HCT116 (cell line): Measurements from ENCODE around the gene SACM1L. TPM values are rescaled to one million over a fixed set of nuclear protein-coding genes. Genes with fewer than 3 reads are reported as not detected.

ENCODE experiments used
- ATAC-seq: fragments of 200-7000 bp; cut with Tn5 transposase; 2 replicates; pipeline ENCODE4 v1.9.1; 2020; ENCODE audit warnings: mild to moderate bottlenecking, moderate library complexity
- BruUV-seq: library from RNA; stranded (reverse); fragments of 400-500 nt; replicated peaks from 2 replicates; lab custom pipeline; 2021; lab: Mats Ljungman, UMichigan
- CTCF ChIA-PET: fragments of 300-600 bp; sonication (Branson Sonifier 250); formaldehyde crosslinking; loops from one replicate; lab custom pipeline; 2021; ENCODE audit warnings: antibody characterized with exemption; lab: Charles Lee
- POLR2A ChIA-PET: fragments of 300-600, 350-600 bp; sonication (Branson Sonifier 250); formaldehyde crosslinking; loops from one replicate; lab custom pipeline; 2021; ENCODE audit warnings: antibody characterized with exemption; lab: Charles Lee
- RAD21 ChIA-PET, 2 experiments: fragments of 300-600 bp; sonication (Branson Sonifier 250); formaldehyde crosslinking; loops; one replicate each; lab custom pipeline; 2023; ENCODE audit warnings: low total read pairs in 2 of 2; ENCODE audit not compliant: uncharacterized antibody in 2 of 2, unreplicated experiment in 2 of 2, low non-redundant PET in 1 of 2; lab: Charles Lee
- DNase-seq: peaks from one replicate; pipeline ENCODE4 v3.0.0-alpha.2; 2010; ENCODE audit warnings: low read depth, low spot score
- H2AFZ ChIP-seq: fragments of 200-600 bp; shearing (Covaris generic), sonication (generic); 2 replicates; pipeline ENCODE4 v1.6.1; 2017; ENCODE audit warnings: low read depth, mixed run types, mixed read lengths, antibody characterized with exemption, low read length; ENCODE audit not compliant: poor library complexity, severe bottlenecking
- H3K27ac ChIP-seq: 2 replicates; pipeline ENCODE4 v1.5.1; 2012; ENCODE audit warnings: low read depth, low read length
- H3K27me3 ChIP-seq: fragments of 200-600 bp; sonication (generic); 2 replicates; pipeline ENCODE4 v1.6.1; 2016; ENCODE audit warnings: mixed run types, low read length, mixed read lengths; ENCODE audit not compliant: insufficient read depth
- H3K36me3 ChIP-seq, 2 experiments: fragments of 200-500 bp in 1 of 2; fragments of 200-600 bp in 1 of 2; sonication (Bioruptor generic) in 1 of 2; sonication (generic) in 1 of 2; 2 replicates each; pipeline versions ENCODE4 v1.5.1 to v1.6.1; 2014 to 2016; ENCODE audit warnings: low read length in 2 of 2, inconsistent platforms in 1 of 2, mixed read lengths in 1 of 2, mixed run types in 1 of 2; ENCODE audit not compliant: insufficient read depth in 2 of 2, control insufficient read depth in 1 of 2
- H3K4me1 ChIP-seq, 2 experiments: fragments of 200-600 bp in 1 of 2; sonication (generic) in 1 of 2; 2 replicates each; pipeline versions ENCODE4 v1.5.1 to v1.6.1; 2012 to 2017; ENCODE audit warnings: low read length in 2 of 2, inconsistent platforms in 1 of 2, mild to moderate bottlenecking in 1 of 2, mixed read lengths in 1 of 2, mixed run types in 1 of 2, moderate library complexity in 1 of 2; ENCODE audit not compliant: insufficient read depth in 2 of 2, control insufficient read depth in 1 of 2
- H3K4me2 ChIP-seq: fragments of 200-600 bp; sonication (generic); 2 replicates; pipeline ENCODE4 v1.6.1; 2017; ENCODE audit warnings: mixed run types, low read length, mixed read lengths
- H3K4me3 ChIP-seq, 2 experiments: fragments of 200-600 bp in 1 of 2; sonication (generic) in 1 of 2; replicated peaks in 1 of 2; 2 replicates each; pipeline ENCODE4 v1.5.1; 2011 to 2016; ENCODE audit warnings: low read length in 2 of 2, control low read depth in 1 of 2, low read depth in 1 of 2, mild to moderate bottlenecking in 1 of 2, mixed read lengths in 1 of 2, mixed run types in 1 of 2
- H3K79me2 ChIP-seq: fragments of 200-600 bp; sonication (generic); 2 replicates; pipeline ENCODE4 v1.6.1; 2017; ENCODE audit warnings: mild to moderate bottlenecking, mixed run types, low read length, moderate library complexity, mixed read lengths; ENCODE audit not compliant: insufficient read depth
- H3K9ac ChIP-seq: fragments of 200-600 bp; sonication (generic); 2 replicates; pipeline ENCODE4 v1.6.1; 2016; ENCODE audit warnings: low read length, mixed read lengths
- H3K9me2 ChIP-seq: fragments of 200-600 bp; sonication (generic), shearing (Covaris generic); 2 replicates; pipeline ENCODE4 v1.6.1; 2017; ENCODE audit warnings: mixed run types, mild to moderate bottlenecking, moderate library complexity; ENCODE audit not compliant: insufficient read depth
- H3K9me3 ChIP-seq, 2 experiments: fragments of 200-500 bp in 1 of 2; fragments of 200-600 bp in 1 of 2; sonication (Bioruptor generic) in 1 of 2; sonication (generic) in 1 of 2; 2 replicates each; pipeline ENCODE4 v1.6.1; 2014 to 2017; ENCODE audit warnings: low read length in 2 of 2, mixed read lengths in 2 of 2, inconsistent platforms in 1 of 2, low read depth in 1 of 2, mild to moderate bottlenecking in 1 of 2, mixed run types in 1 of 2, moderate library complexity in 1 of 2; ENCODE audit not compliant: control insufficient read depth in 1 of 2, insufficient read depth in 1 of 2
- H4K20me1 ChIP-seq: fragments of 200-600 bp; sonication (generic), shearing (Covaris generic); 2 replicates; pipeline ENCODE4 v1.6.1; 2017; ENCODE audit warnings: mixed run types, mild to moderate bottlenecking, moderate library complexity; ENCODE audit not compliant: insufficient read depth
- CBX3 ChIP-seq: IDR thresholded peaks from 2 replicates; pipeline ENCODE4 v1.6.1; 2012; ENCODE audit warnings: low read depth
- CEBPB ChIP-seq: IDR thresholded peaks from 2 replicates; pipeline ENCODE4 v1.6.1; 2012; ENCODE audit warnings: low read depth
- EGR1 ChIP-seq: IDR thresholded peaks from 2 replicates; pipeline ENCODE4 v1.6.1; 2012; ENCODE audit warnings: low read depth
- ELF1 ChIP-seq: IDR thresholded peaks from 2 replicates; pipeline ENCODE4 v1.6.1; 2012; ENCODE audit warnings: low read depth, borderline replicate concordance
- EZH2phosphoT487 ChIP-seq: fragments of 200-600 bp; IDR thresholded peaks from 2 replicates; pipeline ENCODE4 v1.6.1; 2018; ENCODE audit warnings: antibody characterized with exemption, borderline replicate concordance
- POLR2A ChIP-seq: IDR thresholded peaks from 2 replicates; pipeline ENCODE4 v1.7.0; 2011; ENCODE audit warnings: borderline replicate concordance; ENCODE audit not compliant: insufficient read depth, insufficient read length; ENCODE audit errors: extremely low read depth
- POLR2AphosphoS5 ChIP-seq: IDR thresholded peaks from 2 replicates; pipeline ENCODE4 v1.6.1; 2011; ENCODE audit warnings: mild to moderate bottlenecking, low read depth, low read length, moderate library complexity
- RAD21 ChIP-seq: IDR thresholded peaks from 2 replicates; pipeline ENCODE4 v1.6.1; 2012; ENCODE audit warnings: low read depth, mild to moderate bottlenecking
- SRF ChIP-seq: IDR thresholded peaks from 2 replicates; pipeline ENCODE4 v1.6.1; 2012; ENCODE audit warnings: low read depth
- TCF7L2 ChIP-seq: IDR thresholded peaks from 2 replicates; pipeline ENCODE4 v1.7.0; 2011; ENCODE audit warnings: borderline replicate concordance, inconsistent platforms; ENCODE audit not compliant: insufficient read depth, insufficient read length; ENCODE audit errors: extremely low read depth
- ZNF274 ChIP-seq: fragments of 200-500 bp; sonication (Bioruptor generic); IDR thresholded peaks from 2 replicates; pipeline ENCODE4 v1.6.1; 2014; ENCODE audit warnings: mild to moderate bottlenecking, low read depth, low read length, inconsistent platforms
- intact Hi-C: fragments of 100-400 bp; cut with micrococcal nuclease; formaldehyde crosslinking; loops from 2 replicates; pipeline ENCODE4 v1.10.0; 2022
- total RNA-seq: library from RNA; stranded (reverse); gene quantifications from one replicate; pipeline ENCODE4 v1.2.1, GENCODE V29; 2021; ENCODE audit not compliant: unreplicated experiment
- TF ChIP-seq, protein P1 (sequence below), 3 experiments: fragments of 200-600 bp in 1 of 3; sonication (generic) in 1 of 3; IDR thresholded peaks in 2 of 3; conservative IDR thresholded peaks in 1 of 3; 2 replicates each; pipeline ENCODE4 v1.5.1; 2012 to 2017; ENCODE audit warnings: low read depth in 2 of 3, low read length in 2 of 3, antibody characterized with exemption in 1 of 3, borderline replicate concordance in 1 of 3, control low read depth in 1 of 3, mild to moderate bottlenecking in 1 of 3, mixed read lengths in 1 of 3, mixed run types in 1 of 3, moderate library complexity in 1 of 3; ENCODE audit not compliant: insufficient read depth in 1 of 3

SACM1L gene
- total RNA-seq, 1 experiment from 2014 or later: 27.3 TPM

DNA sequence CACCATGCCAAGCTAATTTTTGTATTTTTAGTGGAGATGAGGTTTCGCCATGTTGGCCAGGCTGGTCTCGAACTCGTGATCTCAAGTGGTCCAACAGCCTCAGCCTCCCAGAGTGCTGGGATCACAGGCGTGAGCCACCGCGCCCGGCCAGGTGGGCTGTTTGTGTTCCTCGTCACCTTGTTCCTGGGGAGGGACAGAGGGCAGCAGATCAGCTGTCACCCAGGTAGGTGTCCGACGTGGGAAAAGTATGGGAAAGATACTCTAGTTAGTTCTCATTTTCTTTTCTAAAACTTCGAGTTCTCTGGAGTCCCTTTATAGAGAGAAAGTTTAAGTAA lies 28.7 kb upstream of the SACM1L start:
- CTCF ChIA-PET: interaction anchor here (0.5 to 2.4 kb wide), 23 partner anchors 9 to 898 kb away, joined by 3 to 22 read pairs (median 4); partner anchors contain the start of gene TMEM158
- H3K27me3 ChIP-seq: no peaks in the 10 kb centered on the region
- H3K4me1 ChIP-seq: peaks cover 8 to 26% of the 10 kb centered on the region in 2 experiments; a peak in 3 of 4 replicates
- no peak for ATAC-seq
- H3K27ac ChIP-seq: no peak overlapping the region
- no peak for TF ChIP-seq CEBPB
- TF ChIP-seq TCF7L2: no peak
- TF ChIP-seq RAD21: no peak
- TF ChIP-seq POLR2A: no peak
- TF ChIP-seq ELF1: no peak
- TF ChIP-seq EGR1: no peak
- no peak for TF ChIP-seq SRF
- TF ChIP-seq, protein P1, sequence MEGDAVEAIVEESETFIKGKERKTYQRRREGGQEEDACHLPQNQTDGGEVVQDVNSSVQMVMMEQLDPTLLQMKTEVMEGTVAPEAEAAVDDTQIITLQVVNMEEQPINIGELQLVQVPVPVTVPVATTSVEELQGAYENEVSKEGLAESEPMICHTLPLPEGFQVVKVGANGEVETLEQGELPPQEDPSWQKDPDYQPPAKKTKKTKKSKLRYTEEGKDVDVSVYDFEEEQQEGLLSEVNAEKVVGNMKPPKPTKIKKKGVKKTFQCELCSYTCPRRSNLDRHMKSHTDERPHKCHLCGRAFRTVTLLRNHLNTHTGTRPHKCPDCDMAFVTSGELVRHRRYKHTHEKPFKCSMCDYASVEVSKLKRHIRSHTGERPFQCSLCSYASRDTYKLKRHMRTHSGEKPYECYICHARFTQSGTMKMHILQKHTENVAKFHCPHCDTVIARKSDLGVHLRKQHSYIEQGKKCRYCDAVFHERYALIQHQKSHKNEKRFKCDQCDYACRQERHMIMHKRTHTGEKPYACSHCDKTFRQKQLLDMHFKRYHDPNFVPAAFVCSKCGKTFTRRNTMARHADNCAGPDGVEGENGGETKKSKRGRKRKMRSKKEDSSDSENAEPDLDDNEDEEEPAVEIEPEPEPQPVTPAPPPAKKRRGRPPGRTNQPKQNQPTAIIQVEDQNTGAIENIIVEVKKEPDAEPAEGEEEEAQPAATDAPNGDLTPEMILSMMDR (IDR thresholded peaks at IDR 0.05 in 2 of 3, conservative IDR thresholded peaks at IDR 0.05 in 1 of 3; ENCODE audit: borderline replicate concordance in 1 of 3, insufficient read depth in 1 of 3, low read depth in 2 of 3, low read length in 2 of 3): no peak
- no peak for TF ChIP-seq POLR2AphosphoS5
- TF ChIP-seq ZNF274: no peak
- TF ChIP-seq EZH2phosphoT487: no peak
- no peak for TF ChIP-seq CBX3
- H3K79me2 ChIP-seq: peaks cover 56% of the 10 kb centered on the region
- no peak overlapping the region for H3K4me2 ChIP-seq
- H4K20me1 ChIP-seq: peaks cover 15% of the 10 kb centered on the region; the same call in 1 of the 2 replicates
- POLR2A ChIA-PET: no interaction called here
- BruUV-seq: no TSS peak
- H3K9me3 ChIP-seq: no peaks in the 10 kb centered on the region
- no peak overlapping the region for H2AFZ ChIP-seq
- intact Hi-C loops: no loop called here
- RAD21 ChIA-PET: interaction anchor here in 1 of 2 experiments (0.8 kb wide), 1 partner anchor 149 kb away, joined by 4 read pairs; no protein-coding TSS in a partner anchor
- no peak overlapping the region for H3K4me3 ChIP-seq
- no peaks in the 10 kb centered on the region for H3K36me3 ChIP-seq
- no peaks in the 10 kb centered on the region for H3K9me2 ChIP-seq
- no peak for DNase-seq
- no peak overlapping the region for H3K9ac ChIP-seq
